Activated CD4-positive, alpha-beta T cell treated with anti-CD3 and anti-CD28 coated beads for 24 hours (primary cell): ENCODE results near the gene ADCY2.

Source experiments
- DNase-seq, 2 donors: peaks; one replicate each; pipeline ENCODE4 v3.0.0-alpha.2; 2020; ENCODE audit warnings: low read depth in 2 of 2

Gene ADCY2

DNA sequence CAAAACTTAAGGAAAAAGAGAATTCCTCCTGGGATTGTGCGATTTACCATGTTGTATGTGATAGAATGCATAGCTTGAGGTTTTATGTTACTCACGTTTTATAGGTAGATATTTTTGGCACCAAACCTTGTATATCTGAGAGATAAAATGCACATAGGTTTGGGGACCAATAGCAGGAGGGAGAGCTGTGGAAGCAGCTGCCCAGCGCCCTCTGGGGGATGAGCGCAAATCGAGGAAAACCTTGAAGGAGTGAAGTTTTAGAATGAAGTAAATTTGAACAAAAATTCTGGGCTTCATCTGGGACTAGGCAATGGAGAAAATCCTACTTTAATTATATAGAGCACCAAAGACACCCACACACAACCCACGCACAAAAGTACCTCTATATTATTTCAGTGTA, 197.0 kb downstream of the ADCY2 start:
- no peak for DNase-seq

DNA sequence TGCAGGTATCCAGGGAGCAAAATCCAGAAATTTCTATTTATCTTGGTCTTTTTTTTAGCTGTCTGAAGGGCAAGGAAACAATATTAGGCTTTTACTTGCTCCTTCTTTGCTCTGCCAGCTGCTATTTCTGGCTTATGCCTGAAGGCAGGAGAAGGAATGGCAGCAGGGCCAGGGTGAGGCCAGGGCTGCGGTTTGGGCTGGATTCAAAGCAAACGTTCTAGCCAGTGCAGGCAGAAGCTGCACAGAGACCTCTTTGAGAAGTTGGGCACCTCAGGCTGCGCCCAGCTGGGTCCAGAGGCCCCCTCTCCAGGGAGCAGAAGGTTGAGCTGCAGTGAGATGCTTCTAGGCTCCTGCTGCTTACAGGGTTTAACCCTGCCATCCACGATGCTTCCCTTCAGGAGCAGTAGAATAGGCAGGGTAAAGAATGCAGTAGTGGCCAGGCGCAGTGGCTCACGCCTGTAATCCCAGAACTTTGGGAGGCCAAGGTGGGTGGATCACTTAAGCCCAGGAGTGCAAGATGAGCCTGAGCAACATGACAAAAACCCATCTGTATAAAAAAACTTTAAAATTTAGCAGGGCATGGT, 201.2 kb downstream of the ADCY2 start:
- no peak for DNase-seq

GRCh38 chr5:7606840-7607465, 211.0 kb downstream of the ADCY2 start:
- DNase-seq: no peak

- DNase-seq: no peak
Measured at GRCh38 chr5:7608772-7609171, 212.8 kb downstream of the ADCY2 start.

GRCh38 chr5:7609726-7610125, 213.8 kb downstream of the ADCY2 start:
- no peak for DNase-seq

- no peak for DNase-seq
Measured at GRCh38 chr5:7610531-7611177, 214.7 kb downstream of the ADCY2 start.

DNA sequence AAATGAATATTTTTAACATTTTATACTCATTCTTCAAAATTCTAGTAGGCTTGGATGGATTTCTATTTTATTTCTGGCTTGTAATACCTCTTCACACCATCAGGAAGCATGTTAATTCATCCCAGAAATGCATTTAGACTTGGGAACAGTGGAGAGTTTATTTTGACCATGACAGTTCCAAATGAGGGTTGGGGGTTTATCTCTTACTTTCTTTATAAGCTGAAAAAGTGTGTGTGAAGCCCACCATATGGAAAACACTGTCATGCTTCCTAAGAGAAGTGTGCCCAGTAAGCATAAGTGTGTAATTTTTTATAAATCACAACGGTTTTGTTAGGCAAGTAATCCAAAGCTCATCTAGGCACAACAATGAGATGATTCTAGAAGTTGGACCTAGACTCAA, 215.6 kb downstream of the ADCY2 start:
- DNase-seq: no peak

DNA sequence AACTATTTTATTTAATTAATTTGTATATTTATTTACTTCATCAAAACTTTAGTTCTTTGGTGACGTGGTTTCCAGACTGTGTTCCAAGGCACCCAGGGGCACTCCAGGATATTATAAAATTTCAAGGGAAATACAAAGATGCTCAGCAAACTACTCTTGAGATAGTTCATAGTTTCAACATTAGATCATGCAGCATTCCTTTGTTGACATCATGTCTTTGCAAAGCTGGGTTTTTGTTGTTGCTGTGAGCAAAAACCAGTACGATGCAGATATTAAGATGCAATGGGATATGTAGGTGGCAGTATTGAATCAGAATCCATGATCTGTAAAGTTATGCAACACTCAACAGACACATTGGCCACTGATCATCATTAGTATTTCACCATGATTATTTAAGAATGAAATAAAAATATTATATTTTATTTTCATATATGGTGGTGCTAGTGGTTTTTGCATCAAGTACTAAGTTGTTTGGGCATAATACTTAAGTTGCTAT, 219.7 kb downstream of the ADCY2 start:
- no peak for DNase-seq

DNA sequence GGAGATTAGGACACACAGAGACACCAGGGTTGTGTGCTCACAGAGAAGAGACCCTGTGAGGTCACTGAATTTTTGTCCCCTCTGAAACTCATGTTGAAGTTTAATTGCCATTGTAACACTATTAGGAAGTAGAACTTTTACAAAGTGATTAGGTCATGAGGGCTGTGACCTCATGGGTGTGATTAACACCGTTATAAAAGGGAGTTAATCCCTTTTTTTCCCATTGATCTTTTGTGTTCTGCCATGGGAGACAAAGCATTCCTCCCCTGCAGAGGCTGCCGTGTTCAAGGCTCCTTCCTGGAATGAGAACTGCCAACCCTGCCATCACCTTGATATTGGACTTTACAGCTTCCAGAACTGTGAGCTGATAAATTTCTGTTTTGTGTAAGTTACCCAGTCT, 221.0 kb downstream of the ADCY2 start:
- DNase-seq: no peak

DNA sequence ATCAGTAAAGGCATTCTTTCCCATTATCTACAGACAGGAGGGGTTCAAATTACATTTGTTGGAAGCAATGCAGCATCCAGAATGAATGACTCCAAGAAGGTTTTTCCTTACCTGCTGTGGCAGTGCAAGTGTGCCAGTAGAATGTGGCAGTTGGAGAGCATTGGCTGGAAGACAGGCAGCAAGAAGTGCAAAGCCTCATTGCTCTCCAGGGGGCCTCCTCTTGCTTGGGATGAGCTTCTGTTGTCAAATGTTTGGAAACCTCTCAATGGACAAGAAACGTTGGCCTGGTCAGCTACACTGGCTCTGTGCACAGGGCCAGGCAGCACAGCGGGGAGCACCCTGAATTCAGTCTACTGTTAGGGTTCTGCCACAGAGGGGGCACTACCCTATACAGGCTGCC, 226.6 kb downstream of the ADCY2 start:
- DNase-seq: no peak

DNA sequence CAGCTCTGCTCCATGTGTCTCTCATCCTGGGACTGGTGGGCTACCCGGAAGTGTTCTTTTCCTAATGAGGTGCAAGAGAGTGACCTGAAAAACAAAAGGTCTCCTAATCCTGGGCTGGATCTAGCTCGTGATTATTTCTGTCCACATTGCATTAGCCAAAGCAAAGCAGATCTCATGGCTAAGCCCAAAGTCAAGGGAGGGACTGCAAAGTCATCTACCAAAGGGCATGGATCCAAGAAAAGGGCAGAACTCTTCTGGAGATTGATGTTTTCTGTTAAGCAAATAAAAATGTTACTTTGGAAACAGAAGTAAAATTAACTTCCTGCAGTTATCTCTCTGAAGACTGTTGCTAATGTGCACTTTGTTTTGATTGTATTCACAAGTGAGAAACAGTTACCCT, 229.8 kb downstream of the ADCY2 start:
- DNase-seq: no peak

DNA sequence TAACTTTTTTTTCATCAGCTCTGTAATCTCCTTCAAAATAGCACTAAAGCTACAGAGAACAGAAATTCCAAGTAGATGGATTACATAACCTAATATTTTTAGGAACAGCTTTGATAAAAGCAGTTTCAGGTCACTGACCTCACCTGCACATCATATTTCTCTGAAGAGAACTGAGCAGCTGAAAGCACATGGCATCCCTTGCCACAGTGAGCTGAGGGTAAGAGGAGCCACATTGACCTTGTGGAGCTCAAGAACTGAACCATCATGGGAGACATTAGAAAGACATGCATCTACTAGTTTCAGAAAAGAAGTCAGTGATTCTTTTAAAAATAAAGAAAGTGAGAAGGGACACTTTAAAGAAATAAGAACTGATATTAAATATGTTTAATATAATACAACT, 232.3 kb downstream of the ADCY2 start:
- DNase-seq: no peak

DNA sequence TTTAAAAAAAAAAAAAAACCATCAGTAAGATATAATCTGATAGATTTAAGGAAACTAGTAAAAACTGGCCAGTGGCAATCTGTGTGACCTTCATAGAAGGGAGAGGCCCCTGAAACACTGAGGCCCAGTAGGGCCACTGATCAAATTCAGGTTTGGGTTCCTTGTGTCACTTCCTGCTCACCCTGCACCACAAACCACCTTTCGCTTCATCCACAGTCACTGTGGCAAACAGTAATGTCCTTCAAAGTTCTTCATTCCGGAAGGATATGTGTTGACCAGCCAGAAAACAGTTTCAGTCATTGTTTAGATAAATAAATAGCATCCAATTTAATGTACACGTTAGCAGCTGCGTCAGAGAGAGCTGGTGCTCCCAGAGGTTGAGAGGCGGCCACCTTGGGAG, 232.9 kb downstream of the ADCY2 start:
- no peak for DNase-seq

DNA sequence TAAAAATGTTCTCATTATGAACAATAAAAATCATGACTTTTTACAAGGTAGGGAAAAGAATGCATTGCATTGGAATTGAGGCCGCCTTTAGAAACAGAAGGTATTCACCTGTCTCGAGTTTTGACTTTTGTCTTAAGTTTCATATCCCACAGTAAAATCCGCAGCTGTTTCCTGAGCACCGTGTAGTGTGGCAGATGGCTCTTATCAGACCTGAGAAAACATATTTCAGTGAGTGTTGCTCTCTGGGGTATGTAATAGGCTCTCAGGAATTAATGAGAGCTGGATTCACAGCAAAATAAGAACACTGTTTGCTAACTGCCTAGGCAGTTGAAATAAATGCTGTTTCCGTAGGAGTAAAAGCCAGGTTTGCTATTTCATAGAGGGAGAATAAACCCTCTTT, 233.6 kb downstream of the ADCY2 start:
- DNase-seq: no peak

- no peak for DNase-seq
Measured at GRCh38 chr5:7634837-7635236, 238.9 kb downstream of the ADCY2 start.

DNA sequence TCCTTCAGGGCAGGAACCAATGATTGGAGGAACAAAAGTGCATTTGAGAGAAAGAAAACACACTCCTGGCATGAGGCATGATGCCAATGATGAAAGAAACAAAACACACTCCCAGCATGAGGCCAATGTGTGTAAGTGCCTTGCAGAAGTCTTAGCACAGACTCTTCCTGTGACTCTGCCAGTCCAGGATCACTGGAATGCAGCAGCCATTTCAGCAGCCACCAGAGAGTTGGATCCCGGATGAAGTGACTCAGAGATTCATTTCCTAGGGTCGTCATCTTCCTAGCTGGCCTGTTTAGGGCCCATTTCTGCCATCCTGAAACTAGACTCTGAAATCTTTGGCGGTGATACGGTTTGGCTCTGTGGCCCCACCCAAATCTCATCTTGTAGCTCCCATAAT, 242.5 kb downstream of the ADCY2 start:
- no peak for DNase-seq

- no peak for DNase-seq
Measured at GRCh38 chr5:7642029-7642428, 246.1 kb downstream of the ADCY2 start.

- no peak for DNase-seq
Measured at GRCh38 chr5:7644723-7645122, 248.8 kb downstream of the ADCY2 start.

DNA sequence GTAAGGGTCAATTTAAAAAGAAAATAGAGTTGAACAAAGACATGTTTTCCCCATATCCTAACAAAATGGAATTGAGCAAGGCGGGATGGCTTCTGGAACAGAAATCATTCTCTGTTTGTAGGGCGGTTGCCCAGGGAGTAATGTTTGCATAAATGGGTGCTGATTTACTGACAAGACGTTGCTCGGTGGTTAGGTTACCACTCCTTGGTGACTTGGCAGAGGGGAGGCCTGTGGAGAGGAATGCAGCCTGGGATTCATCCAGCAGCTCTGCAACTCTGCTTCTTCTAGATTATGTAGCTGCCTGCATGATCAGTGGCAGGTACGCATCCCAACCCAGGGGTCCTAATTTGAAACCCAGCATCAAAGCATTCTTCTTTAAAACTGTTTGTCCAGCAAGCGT, 254.8 kb downstream of the ADCY2 start:
- no peak for DNase-seq

DNA sequence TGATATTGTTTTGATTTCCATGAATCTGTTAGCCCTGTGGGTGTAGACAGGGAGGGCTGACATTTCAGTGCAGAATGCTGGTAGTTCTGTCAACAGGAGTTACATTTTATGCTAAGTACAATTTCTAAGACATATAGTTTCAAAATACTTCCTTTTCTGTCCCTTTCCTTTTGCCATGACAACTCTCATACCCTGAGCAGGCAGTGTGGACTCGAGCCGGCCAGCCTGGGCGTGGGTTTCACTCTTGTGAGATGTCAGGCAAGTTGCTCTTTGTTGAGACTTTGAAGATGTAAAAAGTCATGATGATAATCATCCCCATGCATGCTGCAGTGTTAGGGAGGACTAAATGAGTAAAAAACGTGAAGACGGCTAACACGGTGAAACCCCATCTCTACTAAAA, 257.1 kb downstream of the ADCY2 start:
- DNase-seq: no peak

GRCh38 chr5:7657153-7657552, 261.2 kb downstream of the ADCY2 start:
- no peak for DNase-seq

DNA sequence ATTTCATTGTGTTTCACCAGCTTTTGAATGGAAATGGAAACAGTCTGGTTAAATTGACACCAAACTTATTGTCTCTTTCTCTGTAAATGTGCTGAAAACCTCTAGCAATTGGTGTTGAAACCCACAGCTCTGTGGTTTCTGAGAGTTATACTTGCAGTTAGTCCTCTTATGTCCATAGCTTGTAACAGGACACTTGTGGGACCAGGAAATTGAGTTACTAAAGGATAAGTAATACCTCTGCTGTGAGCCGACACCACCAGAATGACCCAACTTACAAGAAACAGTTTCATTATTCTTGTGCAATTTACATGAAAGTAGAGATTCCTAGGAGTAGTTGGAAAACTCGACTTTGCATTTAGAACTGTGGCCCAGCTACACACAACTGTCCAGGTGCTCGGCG, 263.5 kb downstream of the ADCY2 start:
- DNase-seq: no peak

DNA sequence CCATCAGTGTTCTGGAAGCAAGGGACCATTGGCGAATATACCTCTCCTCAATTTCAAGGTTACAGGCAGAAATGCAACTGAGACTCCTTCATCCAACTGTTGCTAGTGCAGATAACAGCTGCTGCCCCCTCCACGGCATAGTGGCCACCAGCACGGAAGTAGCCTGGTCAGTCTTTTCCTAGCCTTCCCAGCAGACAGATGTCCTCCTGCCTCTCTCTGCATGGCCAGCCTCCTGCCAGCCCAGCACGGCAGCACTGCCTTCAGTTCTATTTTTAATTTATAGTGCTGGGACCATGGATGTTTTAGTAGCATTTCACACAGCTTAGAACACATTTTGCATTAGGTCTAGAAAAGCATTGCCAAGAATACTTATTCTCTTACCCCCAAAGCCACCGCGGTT, 266.4 kb downstream of the ADCY2 start:
- no peak for DNase-seq

GRCh38 chr5:7663808-7664207, 267.9 kb downstream of the ADCY2 start:
- DNase-seq: no peak
